ENCODE results near the gene RELA. TPM values are rescaled to one million over a fixed set of nuclear protein-coding genes. Genes with fewer than 3 reads are reported as not detected.

RELA gene
- polyA plus RNA-seq, 1 of the 3 experiments (the other 2 are of a cell fraction): 49.5 TPM

DNA sequence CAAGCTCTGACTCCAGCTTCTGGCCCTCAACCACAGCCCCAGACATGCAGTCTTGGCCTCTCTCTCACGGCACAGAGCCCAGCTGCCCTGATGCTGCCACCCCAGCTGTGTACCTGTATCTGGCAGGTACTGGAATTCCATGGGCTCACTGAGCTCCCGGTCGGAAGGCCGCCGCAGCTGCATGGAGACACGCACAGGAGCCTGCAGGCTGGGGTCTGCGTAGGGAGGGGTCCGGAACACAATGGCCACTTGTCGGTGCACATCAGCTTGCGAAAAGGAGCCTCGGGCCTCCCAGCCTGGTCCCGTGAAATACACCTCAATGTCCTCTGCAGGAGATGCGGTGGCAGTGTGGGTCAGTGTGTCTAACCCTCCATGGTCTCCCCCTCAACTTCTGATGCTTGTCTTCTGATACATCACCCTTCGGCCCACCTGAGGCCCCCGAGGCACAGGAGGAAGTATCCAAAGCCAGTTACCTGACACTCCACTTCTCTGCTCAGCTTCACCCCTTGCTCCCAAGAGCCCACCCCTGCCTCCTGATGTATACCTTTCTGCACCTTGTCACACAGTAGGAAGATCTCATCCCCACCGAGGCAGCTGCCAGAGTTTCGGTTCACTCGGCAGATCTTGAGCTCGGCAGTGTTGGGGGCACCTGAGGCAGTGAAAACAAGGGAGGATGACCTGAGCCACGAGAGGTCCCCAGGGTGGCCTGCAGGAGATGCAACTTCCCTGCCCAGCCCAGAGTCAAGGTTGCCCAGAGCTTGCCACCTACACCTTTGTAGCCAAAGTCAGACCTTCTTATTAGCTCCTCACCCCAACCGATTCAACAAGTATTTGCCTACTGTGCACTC, 4.3 kb downstream of the RELA start:
- no peak overlapping the region for H2AFZ ChIP-seq (ENCODE audit: low read depth)
- H3K79me2 ChIP-seq (ENCODE audit: insufficient read depth): peaks cover 44% of the 10 kb centered on the region
- POLR2A ChIA-PET: no interaction called here
- WGBS (ENCODE audit: low lambda C conversion rate): 96% methylated on average over 15 of the region's 21 CpGs
- no peak overlapping the region for H3K4me3 ChIP-seq (ENCODE audit: low read depth in 2 of 2, low read length in 1 of 2)
- DNase-seq: no peak
- no peak overlapping the region for H3K4me2 ChIP-seq
- no peak overlapping the region for H3K9ac ChIP-seq
- H3K27me3 ChIP-seq (ENCODE audit: insufficient read depth): no peaks in the 10 kb centered on the region
- CTCF ChIA-PET: interaction anchor here (0.5 to 1.9 kb wide), 6 partner anchors 20 to 227 kb away, joined by 3 to 6 read pairs (median 4); partner anchors contain the start of gene SIPA1
- no peaks in the 10 kb centered on the region for H3K9me2 ChIP-seq
- 0 out of 2 replicates have a peak, but pooled peaks cover 7% of the 10 kb centered on the region for H4K20me1 ChIP-seq (ENCODE audit: insufficient read depth)
- H3K9me3 ChIP-seq: no peaks in the 10 kb centered on the region
- H3F3A ChIP-seq (replicated peaks; ENCODE audit: insufficient read depth): peaks cover 30% of the 10 kb centered on the region
- no peak for TF ChIP-seq JUND (IDR thresholded peaks at IDR 0.05)
- TF ChIP-seq EZH2phosphoT487 (IDR thresholded peaks at IDR 0.05; ENCODE audit: borderline replicate concordance, low read depth): no peak
- TF ChIP-seq NFIC (IDR thresholded peaks at IDR 0.05; ENCODE audit: borderline replicate concordance): no peak
- no peak for TF ChIP-seq GATA2 (CRISPR knock-in tag; IDR thresholded peaks at IDR 0.05)
- no peak for TF ChIP-seq GABPA (IDR thresholded peaks at IDR 0.05; ENCODE audit: low read depth)
- no peak for TF ChIP-seq SIN3A (IDR thresholded peaks at IDR 0.05; ENCODE audit: borderline replicate concordance, low read depth, low read length)
- H3K4me1 ChIP-seq (ENCODE audit: control insufficient read depth in 1 of 2, insufficient read depth in 2 of 2, low read depth in 1 of 2, low read length in 1 of 2): peaks cover 9 to 17% of the 10 kb centered on the region in 2 experiments
- H3K27ac ChIP-seq (ENCODE audit: low read depth in 2 of 2, low read length in 1 of 2): no peak overlapping the region
- H3K36me3 ChIP-seq (replicated peaks in 1 of 2; ENCODE audit: control insufficient read depth in 1 of 2, insufficient read depth in 2 of 2, low read length in 1 of 2): peaks cover 53 to 70% of the 10 kb centered on the region in 2 experiments

DNA sequence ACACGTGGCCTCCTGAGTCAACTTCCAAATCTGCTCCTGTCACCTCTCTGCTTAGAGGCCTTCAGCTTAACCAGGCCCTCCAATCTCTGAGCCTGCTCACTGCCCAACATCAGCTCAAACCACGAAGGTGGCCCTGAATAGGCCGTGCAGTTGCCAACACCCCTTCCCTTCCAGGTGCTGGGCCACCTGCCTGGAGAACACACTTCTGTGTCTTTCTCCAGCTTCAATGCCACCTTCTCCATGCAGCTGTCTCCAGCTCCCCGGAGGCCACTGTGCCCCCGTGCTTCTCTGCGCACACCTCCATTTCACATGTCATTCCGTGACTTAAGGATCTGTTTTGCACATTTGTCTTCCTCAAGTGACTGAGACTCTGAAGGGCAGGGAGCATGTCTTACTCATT, 5.3 kb downstream of the RELA start:
- Histone ChIP-seq H3F3A (replicated peaks; ENCODE audit: insufficient read depth) (peaks cover 32% of the 10 kb centered on the region), H4K20me1 (ENCODE audit: insufficient read depth) (0 out of 2 replicates have a peak, but pooled peaks cover 7% of the 10 kb centered on the region), H3K4me3 (ENCODE audit: low read depth in 2 of 2, low read length in 1 of 2) (no peak overlapping the region), H3K27ac (ENCODE audit: low read depth in 2 of 2, low read length in 1 of 2) (no peak overlapping the region), H3K4me1 (ENCODE audit: control insufficient read depth in 1 of 2, insufficient read depth in 2 of 2, low read depth in 1 of 2, low read length in 1 of 2) (peaks cover 13 to 22% of the 10 kb centered on the region in 2 experiments), H3K36me3 (replicated peaks in 1 of 2; ENCODE audit: control insufficient read depth in 1 of 2, insufficient read depth in 2 of 2, low read length in 1 of 2) (peaks cover 53 to 70% of the 10 kb centered on the region in 2 experiments), H2AFZ (ENCODE audit: low read depth) (no peak overlapping the region), H3K9ac (no peak overlapping the region), H3K9me3 (no peaks in the 10 kb centered on the region), H3K9me2 (no peaks in the 10 kb centered on the region), H3K79me2 (ENCODE audit: insufficient read depth) (peaks cover 42% of the 10 kb centered on the region), H3K27me3 (ENCODE audit: insufficient read depth) (no peaks in the 10 kb centered on the region), H3K4me2 (no peak overlapping the region)
- POLR2A ChIA-PET: no interaction called here
- CTCF ChIA-PET: interaction anchor here (1.0 to 1.9 kb wide), 3 partner anchors 19 to 54 kb away, joined by 3 to 5 read pairs (median 4); partner anchors contain the start of gene SIPA1
- DNase-seq: no peak
- no peak for TF ChIP-seq RAD21 (IDR thresholded peaks at IDR 0.05; ENCODE audit: low read length)
- TF ChIP-seq GABPA (IDR thresholded peaks at IDR 0.05; ENCODE audit: low read depth): no peak
- no peak for TF ChIP-seq POLR2AphosphoS5 (IDR thresholded peaks at IDR 0.05; ENCODE audit: low read depth, low read length)
- TF ChIP-seq EP300 (IDR thresholded peaks at IDR 0.05; ENCODE audit: borderline replicate concordance in 1 of 2, low read depth in 1 of 2, low read length in 1 of 2): no peak
- TF ChIP-seq TCF12 (IDR thresholded peaks at IDR 0.05): no peak
- TF ChIP-seq, protein P1, sequence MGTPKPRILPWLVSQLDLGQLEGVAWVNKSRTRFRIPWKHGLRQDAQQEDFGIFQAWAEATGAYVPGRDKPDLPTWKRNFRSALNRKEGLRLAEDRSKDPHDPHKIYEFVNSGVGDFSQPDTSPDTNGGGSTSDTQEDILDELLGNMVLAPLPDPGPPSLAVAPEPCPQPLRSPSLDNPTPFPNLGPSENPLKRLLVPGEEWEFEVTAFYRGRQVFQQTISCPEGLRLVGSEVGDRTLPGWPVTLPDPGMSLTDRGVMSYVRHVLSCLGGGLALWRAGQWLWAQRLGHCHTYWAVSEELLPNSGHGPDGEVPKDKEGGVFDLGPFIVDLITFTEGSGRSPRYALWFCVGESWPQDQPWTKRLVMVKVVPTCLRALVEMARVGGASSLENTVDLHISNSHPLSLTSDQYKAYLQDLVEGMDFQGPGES (IDR thresholded peaks at IDR 0.05; ENCODE audit: low read depth, low read length): no peak
- TF ChIP-seq, protein P2, sequence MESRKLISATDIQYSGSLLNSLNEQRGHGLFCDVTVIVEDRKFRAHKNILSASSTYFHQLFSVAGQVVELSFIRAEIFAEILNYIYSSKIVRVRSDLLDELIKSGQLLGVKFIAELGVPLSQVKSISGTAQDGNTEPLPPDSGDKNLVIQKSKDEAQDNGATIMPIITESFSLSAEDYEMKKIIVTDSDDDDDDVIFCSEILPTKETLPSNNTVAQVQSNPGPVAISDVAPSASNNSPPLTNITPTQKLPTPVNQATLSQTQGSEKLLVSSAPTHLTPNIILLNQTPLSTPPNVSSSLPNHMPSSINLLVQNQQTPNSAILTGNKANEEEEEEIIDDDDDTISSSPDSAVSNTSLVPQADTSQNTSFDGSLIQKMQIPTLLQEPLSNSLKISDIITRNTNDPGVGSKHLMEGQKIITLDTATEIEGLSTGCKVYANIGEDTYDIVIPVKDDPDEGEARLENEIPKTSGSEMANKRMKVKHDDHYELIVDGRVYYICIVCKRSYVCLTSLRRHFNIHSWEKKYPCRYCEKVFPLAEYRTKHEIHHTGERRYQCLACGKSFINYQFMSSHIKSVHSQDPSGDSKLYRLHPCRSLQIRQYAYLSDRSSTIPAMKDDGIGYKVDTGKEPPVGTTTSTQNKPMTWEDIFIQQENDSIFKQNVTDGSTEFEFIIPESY (IDR thresholded peaks at IDR 0.05; ENCODE audit: borderline replicate concordance, low read depth): no peak
- TF ChIP-seq NRF1 (IDR thresholded peaks at IDR 0.05; ENCODE audit: low read depth, low read length): no peak
- TF ChIP-seq FOSL2 (IDR thresholded peaks at IDR 0.05; ENCODE audit: borderline replicate concordance, low read depth): no peak
- TF ChIP-seq EZH2phosphoT487 (IDR thresholded peaks at IDR 0.05; ENCODE audit: borderline replicate concordance, low read depth): no peak
- TF ChIP-seq, protein P3, sequence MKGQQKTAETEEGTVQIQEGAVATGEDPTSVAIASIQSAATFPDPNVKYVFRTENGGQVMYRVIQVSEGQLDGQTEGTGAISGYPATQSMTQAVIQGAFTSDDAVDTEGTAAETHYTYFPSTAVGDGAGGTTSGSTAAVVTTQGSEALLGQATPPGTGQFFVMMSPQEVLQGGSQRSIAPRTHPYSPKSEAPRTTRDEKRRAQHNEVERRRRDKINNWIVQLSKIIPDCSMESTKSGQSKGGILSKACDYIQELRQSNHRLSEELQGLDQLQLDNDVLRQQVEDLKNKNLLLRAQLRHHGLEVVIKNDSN (IDR thresholded peaks at IDR 0.05; ENCODE audit: borderline replicate concordance, low read depth): no peak
- no peak for TF ChIP-seq FOXM1 (IDR thresholded peaks at IDR 0.05; ENCODE audit: low read depth)
- TF ChIP-seq RXRA (IDR thresholded peaks at IDR 0.05; ENCODE audit: borderline replicate concordance, low read depth): no peak
- no peak for TF ChIP-seq RCOR1 (IDR thresholded peaks at IDR 0.05; ENCODE audit: low read length)
- no peak for TF ChIP-seq FOXJ3 (CRISPR knock-in tag; IDR thresholded peaks at IDR 0.05)
- TF ChIP-seq, protein P4, sequence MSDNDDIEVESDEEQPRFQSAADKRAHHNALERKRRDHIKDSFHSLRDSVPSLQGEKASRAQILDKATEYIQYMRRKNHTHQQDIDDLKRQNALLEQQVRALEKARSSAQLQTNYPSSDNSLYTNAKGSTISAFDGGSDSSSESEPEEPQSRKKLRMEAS (IDR thresholded peaks at IDR 0.05; ENCODE audit: low read depth): no peak
- TF ChIP-seq CHD2 (IDR thresholded peaks at IDR 0.05; ENCODE audit: low read length, partially characterized antibody): no peak
- WGBS (ENCODE audit: low lambda C conversion rate): 95% methylated on average over 7 of the region's 7 CpGs
